Measurements from ENCODE around the gene COL11A1. TPM values are rescaled to one million over a fixed set of nuclear protein-coding genes. Genes with fewer than 3 reads are reported as not detected.

Gene COL11A1
- total RNA-seq, 1 experiment from 2014 or later = not detected

DNA sequence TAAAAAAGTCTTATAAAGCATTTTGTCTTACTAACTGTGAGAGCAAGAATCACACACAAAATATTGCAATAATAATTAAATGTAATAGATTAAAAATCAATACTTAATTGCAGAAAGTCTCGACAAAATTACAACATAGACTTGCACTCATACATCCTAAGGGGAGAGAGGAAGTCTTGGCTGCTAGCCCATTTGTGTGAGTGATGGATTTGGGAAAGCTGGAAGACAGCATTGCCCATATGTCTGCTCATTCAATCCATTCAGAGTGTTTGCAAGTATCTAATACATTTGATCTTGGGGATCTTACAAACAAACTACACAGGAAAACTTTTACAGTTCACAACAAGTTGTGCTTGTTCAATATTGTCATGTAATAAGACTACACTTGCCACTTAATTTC is 140.5 kb downstream of the COL11A1 start:
- ChIA-PET CTCF (no interaction called here), POLR2A (ENCODE audit: unreplicated experiment) (no interaction called here)
- no peak for DNase-seq
- no peaks in the 10 kb centered on the region for H3K27me3 ChIP-seq (ENCODE audit: insufficient read depth, low read depth)
- TF ChIP-seq EZH2 (IDR thresholded peaks at IDR 0.05; ENCODE audit: low read depth) = no peak
- TF ChIP-seq, protein P1, sequence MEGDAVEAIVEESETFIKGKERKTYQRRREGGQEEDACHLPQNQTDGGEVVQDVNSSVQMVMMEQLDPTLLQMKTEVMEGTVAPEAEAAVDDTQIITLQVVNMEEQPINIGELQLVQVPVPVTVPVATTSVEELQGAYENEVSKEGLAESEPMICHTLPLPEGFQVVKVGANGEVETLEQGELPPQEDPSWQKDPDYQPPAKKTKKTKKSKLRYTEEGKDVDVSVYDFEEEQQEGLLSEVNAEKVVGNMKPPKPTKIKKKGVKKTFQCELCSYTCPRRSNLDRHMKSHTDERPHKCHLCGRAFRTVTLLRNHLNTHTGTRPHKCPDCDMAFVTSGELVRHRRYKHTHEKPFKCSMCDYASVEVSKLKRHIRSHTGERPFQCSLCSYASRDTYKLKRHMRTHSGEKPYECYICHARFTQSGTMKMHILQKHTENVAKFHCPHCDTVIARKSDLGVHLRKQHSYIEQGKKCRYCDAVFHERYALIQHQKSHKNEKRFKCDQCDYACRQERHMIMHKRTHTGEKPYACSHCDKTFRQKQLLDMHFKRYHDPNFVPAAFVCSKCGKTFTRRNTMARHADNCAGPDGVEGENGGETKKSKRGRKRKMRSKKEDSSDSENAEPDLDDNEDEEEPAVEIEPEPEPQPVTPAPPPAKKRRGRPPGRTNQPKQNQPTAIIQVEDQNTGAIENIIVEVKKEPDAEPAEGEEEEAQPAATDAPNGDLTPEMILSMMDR (conservative IDR thresholded peaks at IDR 0.05) = no peak
- no peaks in the 10 kb centered on the region for H3K36me3 ChIP-seq (ENCODE audit: low read depth)
- no peak overlapping the region for H3K27ac ChIP-seq
- no peaks in the 10 kb centered on the region for H4K20me1 ChIP-seq (ENCODE audit: insufficient read depth)
- H3K9me2 ChIP-seq (ENCODE audit: insufficient read depth) = no peaks in the 10 kb centered on the region
- no peaks in the 10 kb centered on the region for H3K79me2 ChIP-seq (ENCODE audit: low read depth)
- H3K4me2 ChIP-seq = no peak overlapping the region
- intact Hi-C loops (cut with micrococcal nuclease; ENCODE audit: unreplicated experiment) = no loop called here
- H3F3A ChIP-seq (ENCODE audit: insufficient read depth, low read depth) = no peaks in the 10 kb centered on the region
- H3K4me1 ChIP-seq (replicated peaks; ENCODE audit: insufficient read depth) = no peaks in the 10 kb centered on the region
- H2AFZ ChIP-seq = no peak overlapping the region
- H3K4me3 ChIP-seq = no peak overlapping the region
- no TSS peak for BruUV-seq (replicated peaks)
- H3K9me3 ChIP-seq (ENCODE audit: insufficient read depth, low read depth) = no peaks in the 10 kb centered on the region; the same call in 1 of the 2 replicates

DNA sequence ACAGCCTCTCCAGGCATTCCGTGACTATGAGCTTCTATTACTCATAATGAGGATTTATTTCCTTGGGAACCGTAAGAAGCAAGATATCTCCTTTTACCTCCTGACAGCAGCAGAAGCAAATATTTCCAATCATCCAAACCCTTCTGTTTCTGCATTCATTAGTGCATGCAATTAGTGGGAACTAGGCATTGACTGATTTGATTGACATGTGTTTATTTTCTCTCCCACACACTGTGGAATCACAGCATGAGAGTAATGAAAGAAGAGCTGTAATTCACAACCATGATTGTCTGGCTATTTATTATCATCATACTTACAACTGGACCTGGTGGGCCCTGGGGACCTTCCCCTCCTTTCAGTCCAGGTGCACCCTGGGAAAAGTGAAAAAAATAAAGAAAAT is 146.8 kb downstream of the COL11A1 start:
- CTCF ChIA-PET = no interaction called here
- no peak overlapping the region for H2AFZ ChIP-seq
- POLR2A ChIA-PET (ENCODE audit: unreplicated experiment) = no interaction called here
- no peak overlapping the region for H3K4me2 ChIP-seq
- no peaks in the 10 kb centered on the region for H4K20me1 ChIP-seq (ENCODE audit: insufficient read depth)
- no peaks in the 10 kb centered on the region for H3K9me2 ChIP-seq (ENCODE audit: insufficient read depth)
- no peaks in the 10 kb centered on the region for H3K27me3 ChIP-seq (ENCODE audit: insufficient read depth, low read depth)
- TF ChIP-seq, protein P1 (conservative IDR thresholded peaks at IDR 0.05) = no peak
- TF ChIP-seq EZH2 (IDR thresholded peaks at IDR 0.05; ENCODE audit: low read depth) = no peak
- H3K4me3 ChIP-seq = no peak overlapping the region
- H3F3A ChIP-seq (ENCODE audit: insufficient read depth, low read depth) = no peaks in the 10 kb centered on the region
- H3K79me2 ChIP-seq (ENCODE audit: low read depth) = no peaks in the 10 kb centered on the region
- H3K4me1 ChIP-seq (replicated peaks; ENCODE audit: insufficient read depth) = no peaks in the 10 kb centered on the region
- DNase-seq = no peak
- intact Hi-C loops (cut with micrococcal nuclease; ENCODE audit: unreplicated experiment) = no loop called here
- H3K36me3 ChIP-seq (ENCODE audit: low read depth) = no peaks in the 10 kb centered on the region
- no TSS peak for BruUV-seq (replicated peaks)
- no peaks in the 10 kb centered on the region; the same call in 1 of the 2 replicates for H3K9me3 ChIP-seq (ENCODE audit: insufficient read depth, low read depth)
- H3K27ac ChIP-seq = no peak overlapping the region

DNA sequence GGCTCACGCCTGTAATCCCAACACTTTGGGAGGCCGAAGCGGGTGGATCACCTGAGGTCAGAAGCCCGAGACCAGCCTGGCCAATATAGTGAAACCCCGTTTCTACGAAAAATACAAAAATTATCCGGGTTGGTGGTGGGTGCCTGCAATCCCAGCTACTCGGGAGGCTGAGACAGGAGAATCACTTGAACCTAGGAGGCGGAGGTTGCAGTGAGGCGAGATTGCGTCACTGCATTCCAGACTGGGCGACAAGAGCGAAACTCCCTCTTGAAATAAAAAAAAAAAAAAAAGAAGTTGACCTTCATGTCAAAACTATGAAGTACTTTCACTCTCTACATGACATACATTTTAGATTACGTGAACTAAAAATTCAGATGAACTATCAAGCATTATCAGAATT is 153.7 kb downstream of the COL11A1 start:
- Histone ChIP-seq H4K20me1 (ENCODE audit: insufficient read depth) (no peaks in the 10 kb centered on the region), H3K4me3 (no peak overlapping the region), H3K9me2 (ENCODE audit: insufficient read depth) (no peaks in the 10 kb centered on the region), H3K4me1 (replicated peaks; ENCODE audit: insufficient read depth) (no peaks in the 10 kb centered on the region), H3K79me2 (ENCODE audit: low read depth) (no peaks in the 10 kb centered on the region), H2AFZ (no peak overlapping the region), H3K27ac (no peak overlapping the region), H3K9me3 (ENCODE audit: insufficient read depth, low read depth) (no peaks in the 10 kb centered on the region), H3F3A (ENCODE audit: insufficient read depth, low read depth) (no peaks in the 10 kb centered on the region), H3K36me3 (ENCODE audit: low read depth) (no peaks in the 10 kb centered on the region), H3K4me2 (no peak overlapping the region), H3K27me3 (ENCODE audit: insufficient read depth, low read depth) (no peaks in the 10 kb centered on the region)
- intact Hi-C loops (cut with micrococcal nuclease; ENCODE audit: unreplicated experiment) = no loop called here
- ChIA-PET POLR2A (ENCODE audit: unreplicated experiment) (no interaction called here), CTCF (no interaction called here)
- TF ChIP-seq EZH2 (IDR thresholded peaks at IDR 0.05; ENCODE audit: low read depth) = no peak
- TF ChIP-seq, protein P1 (conservative IDR thresholded peaks at IDR 0.05) = no peak
- DNase-seq = no peak
- no TSS peak for BruUV-seq (replicated peaks)

Data from PC-9 (cell line).